Esophagus mucosa (tissue), 1 donor: ENCODE measurements around the gene NAGK. TPM values are rescaled to one million over a fixed set of nuclear protein-coding genes. Genes with fewer than 3 reads are reported as not detected.
A peak's percentile ranks its signal among the peaks of the same experiment; 100 is the strongest.
"Not testable (repeated sequence)": the region's sequence is repeated elsewhere in the genome, so short reads cannot be mapped to it uniquely, and the experiment has no call there.

Experiments
- ATAC-seq: fragments of 200-7000 bp; cut with Tn5 transposase; one replicate; pipeline ENCODE4 v1.9.1; 2020
- total RNA-seq: library from RNA; stranded (reverse); gene quantifications from one replicate; pipeline ENCODE4 v1.2.4, GENCODE V29; 2023
- donor health status: DM: yes; HTN: yes; CAD: no.

The NAGK gene
- total RNA-seq, result 200 TPM

DNA sequence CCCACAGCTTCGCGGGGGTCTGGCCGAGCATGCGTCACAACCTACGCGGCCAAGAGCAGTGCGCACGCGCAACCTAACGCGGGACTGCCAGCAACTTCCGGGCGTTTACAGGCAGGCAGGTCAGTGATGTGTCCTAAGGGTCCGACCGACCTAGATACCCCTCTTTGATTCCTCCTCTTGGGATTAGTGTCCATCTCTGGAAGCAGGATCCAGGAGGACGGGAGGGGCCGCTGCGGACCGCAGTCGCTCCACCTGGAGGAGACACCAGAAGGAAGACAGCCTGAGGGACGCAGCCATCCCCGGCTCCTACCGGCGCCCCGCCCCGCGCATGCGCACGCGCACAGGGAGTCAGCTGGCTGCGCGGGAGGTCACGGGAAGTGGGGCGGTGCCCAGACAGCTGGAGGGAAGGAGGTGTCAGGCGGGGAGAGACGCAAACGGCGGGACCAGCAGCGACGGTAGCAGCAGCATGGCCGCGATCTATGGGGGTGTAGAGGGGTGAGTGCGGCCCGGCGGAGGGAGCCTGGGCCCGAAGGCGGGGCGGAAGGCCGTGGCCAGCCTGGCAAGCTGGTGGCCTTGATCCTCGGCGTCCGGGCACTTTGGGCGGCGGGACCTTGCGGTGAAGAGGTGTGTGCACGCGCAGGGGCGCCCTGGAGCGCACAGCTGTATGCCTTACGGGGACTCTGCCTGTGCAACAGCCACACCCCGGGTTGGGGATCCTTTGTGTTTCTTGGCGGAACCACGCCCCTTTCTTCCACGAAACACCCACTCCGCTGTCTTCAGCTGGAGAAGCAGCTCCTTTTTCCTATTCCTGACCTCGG lies at the start of gene NAGK:
NAGK (plus strand) TSS at position 431 of the 818 bp plus-strand sequence; CDS start at position 467, 36 bp downstream.
- ATAC-seq, result peak; percentile 78

- ATAC-seq, result not testable (repeated sequence)
These were observed 48.5 kb upstream of the NAGK start for GRCh38 chr2:71019989-71020388.

DNA sequence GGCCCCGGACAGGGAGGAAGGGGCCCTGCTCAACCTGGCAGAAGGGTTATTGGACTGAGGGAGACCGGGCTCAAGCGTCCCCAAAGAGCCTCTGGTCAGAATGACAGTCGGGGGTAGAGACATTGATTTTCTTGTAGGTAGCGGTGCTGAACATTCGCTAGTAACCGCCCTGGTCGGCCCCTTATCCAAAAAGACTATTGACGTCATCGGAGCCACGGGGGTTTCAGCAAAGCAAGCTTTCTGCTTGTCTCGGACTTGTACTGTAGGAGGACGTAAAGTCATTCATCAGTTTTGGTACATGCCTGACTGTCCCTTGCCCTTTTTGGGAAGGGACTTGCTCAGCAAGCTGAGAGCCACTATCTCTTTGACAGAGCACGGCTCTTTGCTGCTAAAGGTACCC lies 47.1 kb upstream of the NAGK start:
- not testable (repeated sequence) for ATAC-seq

- not testable (repeated sequence) for ATAC-seq
These were observed 44.8 kb upstream of the NAGK start for GRCh38 chr2:71023553-71024243.

GRCh38 chr2:71036296-71036695 lies 32.2 kb upstream of the NAGK start:
- ATAC-seq, result not testable (repeated sequence)

DNA sequence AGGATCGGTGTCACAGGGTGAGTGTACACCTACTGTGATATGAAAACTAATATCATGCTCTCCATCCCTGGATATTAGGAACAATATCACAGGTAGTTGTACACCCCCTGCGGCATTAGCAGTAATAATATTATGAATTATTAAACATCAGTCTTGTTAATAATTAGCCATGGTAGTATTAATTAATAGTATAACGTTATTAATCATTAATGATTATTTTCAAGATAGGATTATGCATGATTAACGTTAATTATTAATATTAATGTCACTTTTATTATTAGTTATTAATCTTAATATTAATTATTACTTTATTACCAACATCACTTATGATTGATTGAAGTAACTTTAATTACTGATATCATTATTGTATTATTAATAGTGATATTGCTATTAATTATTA lies 26.2 kb upstream of the NAGK start:
- no peak for ATAC-seq

DNA sequence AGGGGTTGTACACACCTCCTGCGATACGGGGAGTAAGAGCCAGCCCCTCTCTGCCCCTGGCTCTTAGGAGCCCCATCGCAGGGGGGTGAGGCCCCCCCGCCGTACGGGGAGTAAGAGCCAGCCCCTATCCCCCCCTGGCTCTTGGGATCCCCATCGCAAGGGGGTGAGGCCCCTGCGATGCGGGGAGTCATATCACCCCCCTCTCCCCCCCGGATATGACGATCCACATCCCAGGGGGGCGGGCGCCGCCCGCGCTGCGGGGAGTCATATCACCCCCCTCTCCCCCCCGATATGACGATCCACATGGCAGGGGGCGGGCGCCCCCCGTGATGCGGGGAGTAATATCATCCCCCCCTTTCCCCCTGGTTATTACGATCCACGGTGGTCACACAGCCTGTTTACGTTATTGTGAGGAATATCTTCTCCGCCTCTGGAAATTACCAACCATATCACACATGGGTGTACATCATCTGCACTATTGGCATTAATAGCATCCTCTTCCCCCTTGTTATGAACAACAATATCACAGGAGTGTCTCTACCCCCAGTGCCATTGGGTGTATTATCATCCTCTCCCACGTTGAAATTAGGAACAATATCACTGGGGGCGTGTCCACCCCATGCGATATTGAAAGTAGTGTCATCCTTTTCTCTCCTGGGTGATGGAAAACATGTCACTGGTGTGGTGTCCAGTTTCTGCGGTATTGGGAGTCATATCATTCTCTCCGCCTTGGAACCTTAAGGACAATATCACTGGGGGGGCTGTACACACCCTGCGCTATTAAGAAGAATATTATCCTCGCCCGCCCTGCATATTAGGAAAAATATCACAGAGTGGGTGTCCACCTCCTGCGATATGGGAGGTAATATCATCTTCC lies 24.7 kb upstream of the NAGK start:
- ATAC-seq, result no peak

DNA sequence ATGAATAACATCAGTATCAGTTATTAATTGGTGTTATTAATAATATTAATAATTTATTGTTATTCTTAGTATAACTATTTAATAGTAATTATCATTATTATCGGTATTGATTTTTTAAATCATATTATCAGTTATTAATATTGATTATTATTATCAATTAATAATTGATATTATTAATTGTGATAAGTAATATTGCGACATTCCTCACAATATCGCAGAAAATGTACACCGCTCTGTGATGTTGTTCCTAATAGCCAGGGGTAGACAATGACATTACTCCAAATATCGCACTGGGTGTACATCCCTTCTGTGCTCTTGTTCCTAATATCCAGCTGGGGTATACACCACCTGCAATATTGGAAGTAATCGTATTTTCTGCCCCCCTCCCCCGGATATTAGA lies 23.3 kb upstream of the NAGK start:
- no peak for ATAC-seq

GRCh38 chr2:71045865-71046548 lies 22.4 kb upstream of the NAGK start:
- ATAC-seq, result no peak

GRCh38 chr2:71048096-71048495 lies 20.4 kb upstream of the NAGK start:
- ATAC-seq, result no peak

GRCh38 chr2:71049704-71050360 lies 18.6 kb upstream of the NAGK start:
- peak; percentile 54 for ATAC-seq

DNA sequence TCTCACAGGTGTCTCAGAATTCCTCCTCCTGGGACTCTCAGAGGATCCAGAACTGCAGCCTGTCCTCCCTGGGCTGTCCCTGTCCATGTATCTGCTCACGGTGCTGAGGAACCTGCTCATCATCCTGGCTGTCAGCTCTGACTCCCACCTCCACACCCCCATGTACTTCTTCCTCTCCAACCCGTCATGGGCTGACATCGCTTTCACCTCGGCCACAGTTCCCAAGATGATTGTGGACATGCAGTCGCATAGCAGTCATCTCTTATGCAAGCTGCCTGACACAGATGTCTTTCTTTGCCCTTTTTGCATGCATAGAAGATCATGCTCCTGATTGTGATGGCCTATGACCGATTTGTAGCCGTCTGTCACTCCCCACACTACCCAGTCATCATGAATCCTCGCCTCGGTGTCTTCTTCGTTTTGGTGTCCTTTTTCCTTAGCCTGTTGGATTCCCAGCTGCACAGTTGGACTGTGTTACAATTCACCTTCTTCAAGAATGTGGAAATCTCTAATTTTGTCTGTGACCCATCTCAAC lies 13.2 kb upstream of the NAGK start:
- ATAC-seq, result not testable (repeated sequence)

- no peak for ATAC-seq
These were observed 8.2 kb upstream of the NAGK start for GRCh38 chr2:71060211-71060610.

GRCh38 chr2:71060871-71061270 lies 7.6 kb upstream of the NAGK start:
- peak; percentile 11 for ATAC-seq

DNA sequence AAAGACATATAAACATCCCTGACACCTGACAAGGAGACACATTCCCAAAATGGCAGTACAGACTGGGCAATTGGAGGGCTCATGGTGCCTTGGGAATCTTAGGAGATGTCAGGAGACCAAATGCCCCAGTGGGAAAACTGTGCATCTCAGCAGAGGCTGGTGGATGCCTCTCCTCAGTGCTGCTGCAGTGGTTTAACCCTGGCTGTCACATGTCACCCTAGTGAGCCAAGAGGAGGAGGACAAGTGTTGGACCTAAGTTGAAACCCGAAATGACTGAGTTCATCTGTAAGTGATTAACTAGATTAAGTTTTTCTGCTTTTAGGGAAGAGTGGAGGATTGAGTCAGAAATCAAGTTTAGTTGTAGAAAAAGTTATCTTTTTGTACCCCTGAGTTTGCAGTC lies 5.2 kb upstream of the NAGK start:
- no peak for ATAC-seq

- ATAC-seq, result peak; percentile 52
These were observed 4.3 kb upstream of the NAGK start for GRCh38 chr2:71064110-71064611.

- peak; percentile 62 for ATAC-seq
These were observed 3.5 kb upstream of the NAGK start for GRCh38 chr2:71064754-71065621.

DNA sequence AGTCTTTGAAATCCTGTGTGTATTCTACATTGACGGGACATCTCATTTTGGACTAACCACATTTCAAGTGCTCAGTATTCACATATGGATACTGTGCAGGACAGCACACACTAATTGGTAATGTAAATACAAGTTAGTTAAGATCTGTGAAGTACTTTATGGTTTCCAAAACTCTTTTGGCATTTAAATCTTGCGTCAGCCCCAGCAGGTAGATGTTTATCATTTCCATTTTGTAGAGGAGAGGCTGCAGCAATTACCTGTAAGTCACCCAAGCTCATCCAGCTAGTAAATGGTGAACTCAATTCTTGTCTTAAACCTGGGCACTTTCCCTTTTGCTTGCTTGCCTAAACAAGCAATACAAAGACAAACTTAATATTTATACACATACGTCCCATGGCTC lies 1.6 kb upstream of the NAGK start:
- ATAC-seq, result no peak

GRCh38 chr2:71067567-71068217 lies 756 bp upstream of the NAGK start:
- no peak for ATAC-seq

DNA sequence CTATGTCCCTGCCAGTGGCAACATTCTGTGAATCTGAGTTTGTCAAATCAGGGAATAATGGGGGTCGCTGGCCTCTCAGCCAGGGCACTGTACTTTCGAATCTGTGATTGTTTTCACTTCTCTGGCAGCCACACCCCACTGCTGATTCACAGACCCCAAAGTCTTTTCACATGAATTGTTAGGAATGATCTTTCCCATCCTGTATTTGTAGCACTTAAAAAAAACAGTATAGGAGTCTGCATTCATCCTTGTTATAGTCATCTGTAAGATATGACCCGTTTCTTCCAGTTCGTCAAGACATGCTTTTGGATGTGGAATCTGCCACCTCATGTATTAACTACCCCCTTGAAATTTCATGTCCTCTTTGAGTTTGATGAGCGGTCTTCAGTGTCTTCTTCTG lies 928 bp downstream of the NAGK start:
- no peak for ATAC-seq
